HG03521 (cell line): ENCODE results near the gene LZTS3.
"Not testable (repeated sequence)": the region's sequence is repeated elsewhere in the genome, so short reads cannot be mapped to it uniquely, and the experiment has no call there.

Experiments used
- ATAC-seq: cut with Tn5 transposase; IDR thresholded peaks from one replicate; pipeline ENCODE4 v1.9.1; 2021; ENCODE audit warnings: mild to moderate bottlenecking, moderate library complexity; ENCODE audit not compliant: unreplicated experiment

The LZTS3 gene

GRCh38 chr20:3146732-3147341 is 26.5 kb downstream of the LZTS3 start:
- ATAC-seq = no peak

DNA sequence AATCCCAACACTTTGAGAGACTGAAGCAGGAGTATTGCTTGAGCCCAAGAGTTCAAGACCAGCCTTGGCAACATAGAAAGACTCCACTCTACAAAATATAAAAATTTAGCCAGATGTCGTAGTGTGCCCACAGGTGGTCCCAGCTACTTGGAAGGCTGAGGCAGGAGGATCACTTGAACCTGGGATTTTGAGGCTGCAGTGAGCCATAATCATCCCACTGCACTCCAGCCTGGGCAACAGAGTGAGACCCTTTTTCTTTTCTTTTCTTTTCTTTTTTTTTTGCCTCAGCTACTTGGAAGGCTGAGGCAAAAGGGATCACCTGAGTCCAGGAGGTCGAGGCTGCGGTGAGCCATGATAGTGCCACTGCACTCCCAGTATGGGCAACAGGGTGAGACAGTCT is 31.6 kb downstream of the LZTS3 start:
- no peak for ATAC-seq

DNA sequence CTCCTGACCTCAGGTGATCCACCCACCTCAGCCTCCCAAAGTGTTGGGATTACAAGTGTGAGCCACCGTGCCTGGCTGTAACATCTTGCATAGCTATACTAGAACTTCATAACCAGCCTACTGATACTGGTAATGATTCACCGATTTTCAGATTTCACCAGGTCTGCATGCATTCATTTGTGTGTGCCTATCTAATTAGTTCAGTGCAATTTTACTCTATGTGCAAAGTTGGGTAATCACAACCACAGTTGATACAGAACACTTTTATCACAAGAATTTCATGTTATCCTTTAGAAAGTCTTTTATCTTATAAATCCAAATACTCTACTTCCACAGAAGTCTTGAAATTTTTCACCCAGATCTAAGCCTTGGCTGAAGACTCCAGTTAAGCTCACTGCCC is 35.9 kb downstream of the LZTS3 start:
- no peak for ATAC-seq

DNA sequence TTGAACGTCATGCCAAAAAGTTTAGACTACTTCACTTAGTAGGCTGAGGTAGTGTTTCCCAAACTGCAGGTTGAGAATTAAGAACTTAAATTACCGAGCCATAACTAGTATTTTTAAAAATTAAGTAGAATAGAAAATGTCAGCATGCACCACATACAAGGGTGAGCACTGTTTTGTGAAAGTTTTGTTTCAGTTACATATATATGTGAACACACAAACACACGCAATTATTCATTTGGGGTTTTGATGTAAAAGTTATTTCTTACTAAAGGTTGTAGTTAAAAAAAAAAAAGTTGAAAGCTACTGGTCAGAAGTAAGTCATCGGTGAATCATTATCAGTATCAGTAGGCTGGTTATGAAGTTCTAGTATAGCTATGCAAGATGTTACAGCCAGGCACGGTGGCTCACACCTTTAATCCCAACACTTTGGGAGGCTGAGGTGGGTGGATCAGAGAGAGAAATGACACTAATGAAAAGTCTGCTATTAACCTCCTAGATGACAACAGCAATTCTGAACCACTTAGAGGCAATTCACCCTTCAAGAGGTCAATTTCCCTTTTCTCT is 37.8 kb downstream of the LZTS3 start:
- ATAC-seq = no peak

DNA sequence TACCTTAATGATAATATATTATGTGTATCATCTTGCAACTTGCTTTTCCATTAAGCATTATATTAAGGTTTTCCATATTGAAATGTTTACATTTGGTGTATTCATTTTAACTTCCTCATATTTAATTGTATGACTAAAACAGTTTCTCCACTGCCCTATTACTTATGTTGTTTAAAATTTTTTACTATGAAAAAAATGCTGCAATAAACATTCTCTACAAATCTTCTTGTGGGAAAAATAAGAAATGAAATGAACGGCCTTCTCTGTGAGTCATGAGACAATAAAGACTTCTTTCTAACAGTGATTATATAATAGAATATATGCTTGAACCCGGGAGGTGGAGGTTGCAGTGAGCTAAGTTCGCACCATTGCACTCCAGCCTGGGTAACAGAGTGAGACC is 39.2 kb downstream of the LZTS3 start:
- no peak for ATAC-seq

DNA sequence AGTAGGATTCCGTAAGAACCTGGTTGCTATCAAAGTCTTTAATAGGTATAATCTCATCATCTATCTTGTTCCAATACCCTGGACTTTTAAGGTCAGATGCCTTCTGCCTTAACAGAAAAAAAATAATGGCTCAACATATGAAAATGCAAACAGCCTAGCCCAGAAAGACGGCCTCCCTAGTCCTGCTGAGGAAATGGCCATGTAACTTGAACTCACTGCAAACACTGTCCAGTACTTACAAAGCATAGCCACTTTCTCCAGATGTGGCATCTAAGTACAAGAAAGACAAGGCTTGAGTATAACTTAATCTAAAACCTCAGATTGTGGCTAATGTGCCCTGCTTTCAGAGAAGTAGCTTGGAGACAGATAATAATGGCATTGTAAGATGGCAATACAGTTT is 40.2 kb downstream of the LZTS3 start:
- no peak for ATAC-seq

DNA sequence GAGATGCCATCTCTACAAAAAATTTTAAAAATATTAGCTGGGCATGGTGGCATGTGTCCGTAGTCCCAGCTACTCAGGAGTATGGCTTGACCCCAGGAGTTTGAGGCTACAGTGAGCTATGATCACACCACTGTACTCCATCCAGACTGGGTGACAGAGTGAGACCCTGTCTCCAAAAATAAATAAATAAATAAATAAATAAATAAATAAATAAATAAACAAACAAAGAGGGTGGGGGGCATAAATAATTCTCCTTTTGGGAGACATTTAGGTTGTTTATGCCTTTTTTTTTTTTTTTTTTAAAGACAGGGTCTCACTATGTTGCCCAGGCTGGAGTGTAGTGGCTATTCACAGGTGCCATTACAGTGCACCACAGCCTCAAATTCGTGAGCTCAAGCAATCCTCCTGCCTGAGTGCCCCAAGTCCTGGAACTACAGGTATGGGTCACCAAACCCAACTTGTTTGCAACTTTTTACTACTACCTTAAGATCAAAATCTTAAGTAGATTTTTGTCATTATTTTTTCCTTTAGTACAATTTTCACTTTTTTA is 43.2 kb downstream of the LZTS3 start:
- ATAC-seq = no peak

DNA sequence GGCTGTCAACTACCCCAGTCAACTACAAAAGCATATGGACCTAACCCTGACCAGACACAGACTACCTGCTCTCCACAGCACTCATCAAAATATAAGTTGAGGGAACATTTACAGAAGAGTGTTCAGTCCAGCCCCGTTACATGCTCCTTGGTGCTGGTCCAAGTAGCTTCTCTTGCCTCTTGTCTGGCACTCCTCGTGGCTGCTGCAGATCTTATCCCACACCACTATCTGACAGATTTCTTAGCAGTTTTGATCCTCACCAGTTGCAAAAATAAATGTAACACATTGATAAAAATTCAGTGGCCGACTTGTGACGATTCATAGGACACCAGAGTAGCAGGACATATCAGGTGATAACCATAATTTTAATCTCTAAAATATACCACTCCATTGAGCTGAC is 44.3 kb downstream of the LZTS3 start:
- ATAC-seq = no peak

DNA sequence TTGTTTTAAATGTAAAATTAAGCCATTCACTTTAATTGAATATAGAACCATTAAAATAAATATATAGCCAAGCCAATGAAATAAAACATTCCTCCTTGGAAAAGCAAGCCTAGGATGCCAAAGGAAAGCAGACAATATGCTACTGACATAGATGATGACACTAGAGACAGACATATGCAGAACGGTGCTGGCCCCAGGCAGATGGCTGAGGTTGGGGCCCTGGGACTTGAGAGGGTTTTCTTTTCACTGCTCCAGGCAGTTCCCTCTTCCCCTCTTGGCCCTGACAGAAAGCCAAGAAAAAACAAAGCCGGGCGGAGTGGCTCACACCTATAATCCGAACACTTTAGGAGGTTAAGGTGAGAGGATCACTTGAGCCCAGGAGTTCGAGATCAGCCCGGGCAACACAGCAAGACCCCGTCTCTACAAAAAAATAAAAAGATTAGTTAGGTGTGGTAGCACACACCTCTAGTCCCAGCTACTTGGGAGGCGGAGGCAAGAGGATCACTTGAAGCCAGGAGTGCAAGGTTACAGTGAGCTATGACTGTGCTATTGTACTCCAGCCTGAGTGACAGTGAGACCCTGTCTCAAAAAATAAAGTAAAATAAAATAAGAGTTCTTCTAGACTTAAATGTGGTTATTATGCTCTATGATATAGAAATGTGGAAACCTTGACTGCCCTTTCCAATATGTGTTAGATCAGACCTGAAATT is 44.9 kb downstream of the LZTS3 start:
- no peak for ATAC-seq

DNA sequence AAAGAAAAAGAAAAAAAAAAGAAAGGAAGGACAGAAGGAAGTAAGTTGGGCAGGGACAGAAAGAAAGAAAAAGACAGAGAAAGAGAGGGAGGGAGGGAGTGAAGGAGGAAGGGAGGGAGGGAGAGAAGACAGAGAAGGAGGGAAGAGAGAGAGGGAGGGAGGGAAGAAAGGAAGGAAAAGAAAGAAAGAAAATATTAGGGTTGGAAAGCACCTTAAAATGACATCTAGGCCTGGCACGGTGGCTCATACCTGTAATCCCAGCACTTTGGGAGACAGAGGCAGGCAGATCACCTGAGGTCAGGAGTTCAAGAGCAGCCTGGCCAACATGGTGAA is 46.9 kb downstream of the LZTS3 start:
- ATAC-seq = no peak

GRCh38 chr20:3125776-3126526 is 47.4 kb downstream of the LZTS3 start:
- ATAC-seq = not testable (repeated sequence)

- not testable (repeated sequence) for ATAC-seq
Observed at GRCh38 chr20:3124773-3125560, 48.4 kb downstream of the LZTS3 start.

DNA sequence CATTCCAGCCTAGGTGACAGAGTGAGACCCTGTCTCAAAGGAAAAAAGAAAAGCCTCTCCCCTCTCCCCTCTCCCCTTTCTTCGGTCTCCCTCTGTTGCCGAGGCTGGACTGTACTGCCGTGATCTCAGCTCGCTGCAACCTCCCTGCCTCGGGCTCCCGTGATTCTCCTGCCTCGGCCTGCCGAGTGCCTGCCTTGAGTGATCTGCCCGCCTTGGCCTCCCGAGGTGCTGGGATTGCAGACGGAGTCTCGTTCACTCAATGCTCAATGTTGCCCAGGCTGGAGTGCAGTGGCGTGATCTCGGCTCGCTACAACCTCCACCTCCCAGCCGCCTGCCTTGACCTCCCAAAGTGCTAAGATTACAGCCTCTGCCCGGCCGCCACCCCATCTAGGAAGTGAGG is 49.2 kb downstream of the LZTS3 start:
- not testable (repeated sequence) for ATAC-seq

DNA sequence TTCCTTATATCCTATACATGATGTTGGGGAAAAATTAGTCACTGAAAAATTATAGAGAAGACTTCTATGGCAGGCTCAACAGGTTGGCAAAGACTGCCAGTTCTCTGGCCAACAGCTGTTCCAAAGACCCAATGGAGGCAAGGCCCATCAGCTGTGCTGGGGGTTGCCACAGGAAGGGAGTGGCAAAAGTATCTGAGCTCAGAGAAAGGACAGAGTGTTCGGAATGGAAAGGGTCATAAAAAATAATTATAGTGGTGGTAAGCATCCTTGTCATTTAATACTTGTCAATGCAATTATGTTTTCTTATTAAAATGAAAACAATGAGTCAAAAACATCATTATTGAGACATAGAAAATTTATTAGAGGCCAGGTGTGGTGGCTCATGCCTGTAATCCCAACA is 49.8 kb downstream of the LZTS3 start:
- ATAC-seq = no peak

- no peak for ATAC-seq
Observed at GRCh38 chr20:3121955-3122610, 51.3 kb downstream of the LZTS3 start.

GRCh38 chr20:3121271-3121911 is 52.0 kb downstream of the LZTS3 start:
- no peak for ATAC-seq

DNA sequence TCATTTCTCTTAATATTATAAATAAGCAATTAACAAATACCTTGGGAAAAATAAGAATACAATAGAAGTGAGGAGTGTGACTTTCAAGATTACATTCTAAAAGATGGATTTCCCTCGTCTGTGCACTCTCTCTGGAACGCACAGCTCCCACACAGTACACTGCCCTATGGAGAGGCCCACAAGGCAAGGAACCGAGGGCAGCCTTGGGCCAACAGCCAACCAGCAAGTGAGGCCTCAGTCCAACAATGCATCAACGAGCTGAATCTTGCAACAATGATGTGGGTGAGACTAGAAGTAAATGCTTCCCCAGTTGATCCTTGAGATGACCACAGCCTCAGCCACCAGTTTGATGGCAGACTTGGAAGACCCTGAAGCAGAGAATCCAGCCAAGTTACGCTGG is 54.3 kb downstream of the LZTS3 start:
- no peak for ATAC-seq

DNA sequence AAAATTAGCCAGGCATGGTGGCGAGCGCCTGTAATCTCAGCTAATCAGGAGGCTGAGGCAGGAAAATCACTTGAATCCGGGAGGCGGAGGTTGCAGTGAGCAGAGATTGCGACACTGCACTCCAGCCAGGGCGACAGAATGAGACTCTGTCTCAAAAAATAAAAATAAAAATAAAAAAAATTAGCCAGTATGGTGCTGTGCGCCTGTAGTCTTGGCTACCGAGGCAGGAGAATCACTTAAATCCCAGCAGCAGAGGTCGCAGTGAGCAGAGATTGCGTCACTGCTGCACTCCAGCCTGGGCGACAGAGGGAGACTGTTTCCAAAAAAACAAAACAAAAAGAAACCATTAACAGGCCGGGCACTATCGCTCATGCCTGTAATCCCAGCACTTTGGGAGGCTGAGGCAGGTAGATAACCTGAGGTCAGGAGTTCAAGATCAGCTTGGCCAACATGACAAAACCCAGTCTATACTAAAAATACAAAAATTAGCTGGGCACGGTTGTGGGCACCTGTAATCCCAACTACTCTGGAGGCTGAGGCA is 55.4 kb downstream of the LZTS3 start:
- not testable (repeated sequence) for ATAC-seq

- ATAC-seq = no peak
Observed at GRCh38 chr20:3116341-3116740, 57.0 kb downstream of the LZTS3 start.
